ENCODE measurements around the gene JAML.

JAML gene

DNA sequence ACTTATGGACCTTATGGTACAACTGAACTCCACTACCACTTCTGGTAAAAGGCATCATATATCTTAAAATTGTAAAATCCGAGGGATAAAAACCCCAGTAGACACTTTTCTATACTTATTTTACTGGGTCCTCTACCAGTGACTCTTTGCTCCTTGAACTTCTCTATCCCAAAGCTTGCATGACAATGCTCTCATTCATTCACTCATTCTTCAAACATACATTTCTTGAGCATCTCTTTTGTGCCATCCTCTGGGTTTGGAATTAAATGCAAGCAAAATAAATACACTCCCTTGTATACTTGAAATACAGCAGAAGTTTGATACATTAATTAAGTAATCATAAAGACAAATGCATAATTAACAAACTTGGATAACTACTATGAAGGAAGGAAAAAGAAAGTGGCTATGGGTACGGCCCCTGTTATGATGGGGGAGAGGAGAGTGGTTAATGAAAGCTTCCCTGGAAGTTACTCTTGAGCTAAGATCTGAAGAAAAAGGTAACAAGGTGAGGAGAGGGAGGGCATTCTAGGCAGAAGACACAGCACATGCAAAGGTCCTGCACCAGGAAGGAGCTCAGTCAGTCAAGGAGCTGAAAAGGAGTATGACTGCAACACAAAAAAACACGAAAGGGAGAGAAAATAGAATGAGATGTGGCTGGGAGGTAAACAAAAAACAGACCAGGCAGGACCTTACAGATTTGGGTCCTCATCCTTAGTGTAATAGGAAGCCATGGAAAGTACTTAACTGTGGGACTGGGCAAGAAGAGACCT, 19.4 kb upstream of the JAML start:
- Histone ChIP-seq H3K27me3 (no peaks in the 10 kb centered on the region), H3K9ac (no peak overlapping the region), H3K36me3 (no peaks in the 10 kb centered on the region), H3K4me3 (no peak overlapping the region), H3K4me1 (peaks cover 53 to 86% (median 66%) of the 10 kb centered on the region in 10 experiments), H4K20me1 (no peaks in the 10 kb centered on the region), H3K4me2 (peak overlapping the region in 9 of 11 experiments; percentile 55 to 95 (median 73); a peak in 16 of 22 replicates), H3K9me3 (replicated peaks in 1 of 11) (no peaks in the 10 kb centered on the region), H3K27ac (peak overlapping the region in 9 of 11 experiments; percentile 16 to 71 (median 52); a peak in 12 of 22 replicates)
- TF ChIP-seq Cebpa-rat (IDR thresholded peaks at IDR 0.05) = no peak

DNA sequence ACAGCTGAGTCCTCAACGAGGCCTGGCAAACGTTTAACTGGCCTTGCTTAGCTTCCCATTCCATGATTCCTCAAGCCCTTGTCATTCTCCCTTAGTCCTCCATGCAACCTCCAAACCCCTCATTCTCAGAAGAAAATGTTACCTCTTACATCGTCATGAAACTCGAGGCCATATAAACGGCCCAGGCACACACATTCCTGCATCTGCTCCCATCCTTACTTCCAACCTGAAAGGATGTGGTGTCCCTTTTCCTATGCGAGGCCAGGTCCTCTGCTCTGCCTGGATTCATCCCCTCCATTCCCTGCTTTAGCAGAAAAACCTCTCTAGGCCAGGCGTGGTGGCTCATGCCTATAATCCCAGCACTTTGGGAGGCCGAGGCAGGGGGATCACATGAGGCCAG, 18.4 kb upstream of the JAML start:
- Histone ChIP-seq H3K27ac (no peak overlapping the region), H4K20me1 (no peaks in the 10 kb centered on the region), H3K4me3 (no peak overlapping the region), H3K4me2 (peak overlapping the region in 5 of 11 experiments; percentile 81 to 95 (median 86); a peak in 5 of 22 replicates), H3K9me3 (replicated peaks in 1 of 11) (no peaks in the 10 kb centered on the region), H3K9ac (no peak overlapping the region), H3K36me3 (no peaks in the 10 kb centered on the region), H3K4me1 (peaks cover 62 to 96% (median 76%) of the 10 kb centered on the region in 10 experiments), H3K27me3 (no peaks in the 10 kb centered on the region)
- no peak for TF ChIP-seq Cebpa-rat (IDR thresholded peaks at IDR 0.05)

DNA sequence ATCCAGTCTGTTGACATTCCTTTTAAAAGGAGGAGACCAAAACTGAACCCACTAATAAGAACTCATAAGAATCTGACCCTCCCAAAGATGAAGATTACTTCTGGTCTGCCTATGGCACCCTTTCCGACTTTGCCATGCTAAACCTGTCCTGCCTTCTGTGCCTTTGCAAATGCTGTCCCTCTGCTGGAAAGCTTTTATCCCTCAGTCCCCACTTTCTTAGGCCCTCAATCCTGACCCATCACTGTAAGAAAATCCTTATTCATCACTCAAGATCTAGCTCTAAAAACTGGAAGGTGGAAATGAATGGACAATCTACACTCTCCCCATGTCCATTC, 16.9 kb upstream of the JAML start:
- Histone ChIP-seq H3K27ac (peak overlapping the region; percentile 58 to 91 (median 77); a peak in 20 of 22 replicates), H3K4me2 (peak overlapping the region; percentile 68 to 95 (median 81))

DNA sequence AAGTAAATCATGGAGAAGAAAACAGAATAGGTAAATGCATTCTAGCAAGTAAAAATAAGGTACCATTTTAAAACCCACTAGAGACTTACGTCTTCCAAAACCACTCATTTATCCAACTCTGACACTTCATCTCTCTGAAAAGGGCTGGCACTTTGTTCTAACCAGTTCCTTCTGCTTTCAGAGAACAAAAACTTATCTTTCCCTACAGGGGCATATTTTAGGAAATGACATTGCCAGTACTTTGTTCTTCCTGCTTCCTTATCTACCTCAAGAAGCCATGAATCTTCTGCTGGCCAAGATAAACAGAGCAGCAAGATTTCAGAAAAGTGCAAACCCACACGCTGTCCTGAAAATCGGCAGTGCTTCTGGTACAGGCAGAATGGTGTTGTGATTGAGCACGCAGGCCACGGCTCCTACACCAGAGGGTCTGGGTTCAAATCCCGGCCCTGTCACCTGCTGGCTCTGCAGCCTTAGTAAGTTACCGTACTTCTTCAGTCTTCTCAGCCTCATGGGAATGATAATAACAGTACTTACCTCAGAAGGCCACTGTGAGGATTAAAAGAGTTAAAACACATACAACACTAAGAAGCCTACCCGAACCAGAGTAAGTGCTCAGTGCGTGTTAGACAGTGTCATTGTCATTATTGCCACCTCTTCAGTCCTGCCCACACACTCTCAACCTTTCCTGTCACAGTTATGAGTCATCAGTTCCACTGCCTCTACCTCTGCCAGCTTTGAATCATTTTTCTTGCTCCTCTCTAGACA, 16.4 kb upstream of the JAML start:
- Histone ChIP-seq H3K9ac (peak overlapping the region in 8 of 11 experiments; percentile 29 to 76 (median 60); a peak in 15 of 22 replicates), H3K4me1 (peaks cover 53 to 100% (median 71%) of the 10 kb centered on the region in 10 experiments), H3K4me3 (peak overlapping the region in 6 of 10 experiments; percentile 3 to 61 (median 28); a peak in 5 of 20 replicates), H3K27me3 (no peaks in the 10 kb centered on the region), H3K27ac (peak overlapping the region; percentile 58 to 91 (median 77)), H3K9me3 (replicated peaks in 1 of 11) (no peaks in the 10 kb centered on the region), H4K20me1 (no peaks in the 10 kb centered on the region), H3K4me2 (peak overlapping the region; percentile 68 to 95 (median 81)), H3K36me3 (peaks cover 0 to 8% (median 0%) of the 10 kb centered on the region in 11 experiments; a peak in 2 of 22 replicates)
- TF ChIP-seq Cebpa-rat (IDR thresholded peaks at IDR 0.05) = peak in 1 of 11 experiments; percentile 6; a peak in 1 of 22 replicates

More for the DNA sequence above, 16.9 kb upstream of the JAML start:
- H4K20me1 ChIP-seq = no peaks in the 10 kb centered on the region
- no peak for TF ChIP-seq Cebpa-rat (IDR thresholded peaks at IDR 0.05)
- peaks cover 58 to 100% (median 76%) of the 10 kb centered on the region in 10 experiments for H3K4me1 ChIP-seq
- no peaks in the 10 kb centered on the region for H3K9me3 ChIP-seq (replicated peaks in 1 of 11)
- peaks cover 0 to 2% (median 0%) of the 10 kb centered on the region in 11 experiments; a peak in 2 of 22 replicates for H3K36me3 ChIP-seq
- no peaks in the 10 kb centered on the region for H3K27me3 ChIP-seq
- peak overlapping the region in 6 of 11 experiments; percentile 42 to 76 (median 68); a peak in 11 of 22 replicates for H3K9ac ChIP-seq
- no peak overlapping the region for H3K4me3 ChIP-seq

DNA sequence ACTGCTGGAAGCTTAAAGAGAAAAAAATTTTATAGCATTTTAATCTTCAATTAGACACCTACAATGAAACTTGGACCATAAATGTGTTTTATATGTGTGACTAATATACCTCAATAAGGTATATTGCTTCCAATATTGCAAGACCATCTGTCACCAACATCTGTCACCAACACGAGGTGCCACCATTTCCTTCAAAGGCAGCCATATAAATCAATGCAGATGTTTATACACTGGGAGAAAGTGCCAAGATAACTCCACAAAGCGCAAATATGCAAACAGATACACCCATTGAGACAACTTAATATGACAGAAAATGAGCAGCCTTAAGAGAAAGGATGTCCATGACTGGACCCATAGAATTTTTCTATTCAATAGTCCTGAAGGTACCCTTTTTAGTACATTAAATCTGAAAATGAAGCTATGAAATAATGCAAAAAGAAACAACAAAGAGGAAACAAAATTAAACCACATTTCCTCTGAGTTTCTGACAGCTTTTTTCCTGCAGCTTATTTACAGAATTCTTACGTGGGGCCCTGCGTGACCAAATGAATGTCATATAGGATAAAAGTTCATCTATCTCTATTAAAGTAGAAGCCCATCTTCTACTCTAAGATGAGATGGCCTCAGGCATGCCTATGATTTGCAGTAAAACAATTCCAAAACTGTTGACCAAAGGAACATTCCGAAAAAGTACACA, 14.8 kb upstream of the JAML start:
- H3K27me3 ChIP-seq = no peaks in the 10 kb centered on the region
- H4K20me1 ChIP-seq = no peaks in the 10 kb centered on the region
- peak overlapping the region in 6 of 11 experiments; percentile 53 to 76 (median 68); a peak in 12 of 22 replicates for H3K9ac ChIP-seq
- H3K27ac ChIP-seq = peak overlapping the region; percentile 20 to 91 (median 77); a peak in 20 of 22 replicates
- H3K9me3 ChIP-seq (replicated peaks in 1 of 11) = no peaks in the 10 kb centered on the region
- TF ChIP-seq Cebpa-rat (IDR thresholded peaks at IDR 0.05) = no peak
- H3K4me3 ChIP-seq = peak overlapping the region in 6 of 10 experiments; percentile 1 to 61 (median 28); a peak in 9 of 20 replicates
- peak overlapping the region; percentile 68 to 95 (median 81) for H3K4me2 ChIP-seq
- H3K4me1 ChIP-seq = peaks cover 38 to 100% (median 56%) of the 10 kb centered on the region in 10 experiments
- peaks cover 0 to 17% (median 0%) of the 10 kb centered on the region in 11 experiments; a peak in 3 of 22 replicates for H3K36me3 ChIP-seq

DNA sequence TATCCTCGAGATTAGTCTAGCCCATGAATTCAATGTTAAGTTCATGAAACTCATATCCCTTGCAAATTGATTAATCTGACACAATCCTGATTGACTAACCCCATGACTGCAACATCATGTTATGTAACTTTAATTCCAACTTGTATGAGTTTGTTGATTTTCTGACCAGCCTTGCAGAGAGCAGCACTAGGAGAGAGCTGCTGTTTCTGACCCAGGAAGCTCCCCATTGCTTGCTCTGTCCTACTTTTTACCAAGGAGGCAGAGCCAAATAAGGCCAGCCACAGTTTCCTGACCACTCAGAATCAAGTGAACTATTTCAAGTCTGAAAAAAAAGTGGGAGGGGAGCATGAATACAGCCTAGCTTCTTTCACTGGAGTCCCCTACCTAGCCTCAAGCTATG, 14.1 kb upstream of the JAML start:
- Histone ChIP-seq H3K9ac (peak overlapping the region in 7 of 11 experiments; percentile 7 to 76 (median 65); a peak in 13 of 22 replicates), H3K27me3 (no peaks in the 10 kb centered on the region), H3K27ac (peak overlapping the region; percentile 7 to 91 (median 77); a peak in 20 of 22 replicates), H3K4me3 (peak overlapping the region in 4 of 10 experiments; percentile 9 to 61 (median 42); a peak in 4 of 20 replicates), H3K4me2 (peak overlapping the region; percentile 68 to 95 (median 81)), H3K4me1 (peaks cover 35 to 100% (median 50%) of the 10 kb centered on the region in 10 experiments), H4K20me1 (no peaks in the 10 kb centered on the region), H3K36me3 (peaks cover 0 to 24% (median 0%) of the 10 kb centered on the region in 11 experiments; a peak in 3 of 22 replicates), H3K9me3 (replicated peaks in 1 of 11) (no peaks in the 10 kb centered on the region)
- TF ChIP-seq Cebpa-rat (IDR thresholded peaks at IDR 0.05) = no peak

DNA sequence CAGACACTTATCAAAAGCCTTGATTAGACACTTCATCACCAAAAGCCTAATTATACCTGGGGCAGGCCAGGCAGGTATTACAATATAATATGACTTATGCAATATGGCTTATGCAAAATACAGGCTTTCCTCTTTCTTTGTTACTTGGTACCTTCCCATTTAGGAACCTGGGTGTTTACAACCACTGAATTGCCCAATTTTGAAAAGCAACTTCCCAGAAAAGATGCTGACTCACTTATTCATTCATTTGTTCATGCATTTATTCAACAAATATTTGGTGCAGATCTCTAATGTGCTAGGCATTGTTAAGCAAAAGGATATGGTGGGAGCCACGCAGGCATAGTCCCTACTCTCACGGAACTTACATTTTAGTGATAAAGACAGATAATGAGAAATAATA, 13.6 kb upstream of the JAML start:
- 0 out of 20 replicates have a peak overlapping the region, but pooled peaks of 2 of the 10 experiments have one; percentile 23 to 54 for H3K4me3 ChIP-seq
- peak overlapping the region; percentile 7 to 91 (median 77); a peak in 17 of 22 replicates for H3K27ac ChIP-seq
- no peaks in the 10 kb centered on the region for H3K27me3 ChIP-seq
- TF ChIP-seq Cebpa-rat (IDR thresholded peaks at IDR 0.05) = peak in 3 of 11 experiments; percentile 68 to 83 (median 75); a peak in 5 of 22 replicates
- peaks cover 35 to 100% (median 49%) of the 10 kb centered on the region in 10 experiments for H3K4me1 ChIP-seq
- H3K4me2 ChIP-seq = peak overlapping the region; percentile 68 to 95 (median 81); a peak in 21 of 22 replicates
- H3K36me3 ChIP-seq = peaks cover 0 to 28% (median 0%) of the 10 kb centered on the region in 11 experiments; a peak in 5 of 22 replicates
- H4K20me1 ChIP-seq = no peaks in the 10 kb centered on the region
- H3K9me3 ChIP-seq (replicated peaks in 1 of 11) = no peaks in the 10 kb centered on the region
- H3K9ac ChIP-seq = peak overlapping the region in 7 of 11 experiments; percentile 7 to 76 (median 65); a peak in 9 of 22 replicates

DNA sequence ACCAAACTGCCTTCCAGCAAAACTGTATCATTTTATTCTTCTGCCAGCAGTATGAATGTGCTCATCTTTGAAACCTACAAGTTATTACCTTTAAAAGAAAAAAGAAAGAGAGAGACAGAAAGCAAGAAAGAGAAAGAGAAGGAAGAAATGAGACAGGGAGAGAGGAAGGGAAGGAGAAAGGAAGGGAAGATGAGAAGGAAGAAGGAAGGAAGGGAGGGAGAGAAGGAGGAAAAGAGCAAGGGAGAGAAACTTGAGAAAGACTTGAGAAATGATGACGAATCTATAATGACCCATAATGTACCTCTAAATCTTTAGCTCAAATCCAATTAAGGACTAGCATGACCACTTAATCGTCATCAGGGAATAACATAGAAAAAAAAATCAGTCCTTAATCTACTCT, 11.4 kb upstream of the JAML start:
- peaks cover 28 to 100% (median 35%) of the 10 kb centered on the region in 10 experiments for H3K4me1 ChIP-seq
- H3K27ac ChIP-seq = no peak overlapping the region
- peak overlapping the region in 4 of 11 experiments; percentile 16 to 95 (median 88); a peak in 7 of 22 replicates for H3K4me2 ChIP-seq
- no peaks in the 10 kb centered on the region for H3K9me3 ChIP-seq (replicated peaks in 1 of 11)
- TF ChIP-seq Cebpa-rat (IDR thresholded peaks at IDR 0.05) = no peak
- no peak overlapping the region for H3K9ac ChIP-seq
- H3K36me3 ChIP-seq = peaks cover 0 to 50% (median 0%) of the 10 kb centered on the region in 11 experiments; a peak in 5 of 22 replicates
- H4K20me1 ChIP-seq = no peaks in the 10 kb centered on the region
- H3K4me3 ChIP-seq = no peak overlapping the region
- no peaks in the 10 kb centered on the region for H3K27me3 ChIP-seq
